Upper lobe of left lung (tissue), 6 donors: ENCODE results near the gene SCART1. TPM values are rescaled to one million over a fixed set of nuclear protein-coding genes. Genes with fewer than 3 reads are reported as not detected.

Experiments
- ATAC-seq, 2 donors: fragments of 200-7000 bp; cut with Tn5 transposase; one replicate each; pipeline ENCODE4 v1.9.1; 2022; ENCODE audit warnings: mild to moderate bottlenecking in 2 of 2, moderate library complexity in 2 of 2; ENCODE audit not compliant: low FRiP score in 2 of 2
- DNase-seq, 2 donors: peaks; one replicate each; pipeline ENCODE4 v3.0.0-alpha.2; 2019 to 2020
- H3K27ac ChIP-seq, 4 donors: fragments of 200-600 bp; sonication (generic); one replicate each; pipeline ENCODE4 v1.5.1; 2016 to 2019
- H3K27me3 ChIP-seq, 4 donors: fragments of 200-600 bp; sonication (generic); one replicate each; pipeline ENCODE4 v1.5.1; 2017 to 2019
- H3K36me3 ChIP-seq, 4 donors: fragments of 200-600 bp; sonication (generic); one replicate each; pipeline ENCODE4 v1.5.1; 2016 to 2019
- H3K4me1 ChIP-seq, 4 donors: fragments of 200-600 bp; sonication (generic); one replicate each; pipeline ENCODE4 v1.5.1; 2018 to 2019
- H3K4me3 ChIP-seq, 4 donors: fragments of 200-600 bp; sonication (generic); one replicate each; pipeline ENCODE4 v1.5.1; 2017 to 2019; ENCODE audit warnings: mild to moderate bottlenecking in 2 of 4, moderate library complexity in 1 of 4
- H3K9me3 ChIP-seq, 4 donors: fragments of 200-600 bp; sonication (generic); one replicate each; pipeline ENCODE4 v1.5.1; 2018 to 2019
- CTCF ChIP-seq, 6 experiments: fragments of 450-650 bp in 4 of 6; fragments of 200-600 bp in 2 of 6; sonication (generic) in 2 of 6; IDR thresholded peaks; one replicate each; pipeline ENCODE4 v1.5.1; 2016 to 2019; ENCODE audit warnings: antibody characterized with exemption in 6 of 6
- EP300 ChIP-seq, 4 donors: sonication (generic); formaldehyde crosslinking; IDR thresholded peaks; one replicate each; pipeline ENCODE4 v1.5.1; 2017; ENCODE audit warnings: antibody characterized with exemption in 4 of 4, control low read depth in 2 of 4
- POLR2A ChIP-seq, 4 donors: fragments of 450-650 bp; IDR thresholded peaks; one replicate each; pipeline ENCODE4 v1.5.1; 2016 to 2017; ENCODE audit warnings: antibody characterized with exemption in 4 of 4, mild to moderate bottlenecking in 2 of 4
- POLR2AphosphoS5 ChIP-seq, 2 donors: sonication (generic); formaldehyde crosslinking; IDR thresholded peaks; one replicate each; pipeline ENCODE4 v1.5.1; 2017; ENCODE audit warnings: antibody characterized with exemption in 2 of 2
- WGBS, 2 donors: methylation state at CpG; one replicate each; pipeline ENCODE4 v1.1.5; 2017 to 2018; 5-methylcytosine and 5-hydroxymethylcytosine counted together
- total RNA-seq, 6 donors: library from RNA; depleted of rRNA in 4 of 6; stranded (reverse); fragments of >200 nt in 4 of 6; gene quantifications; one replicate each; pipeline versions ENCODE4 v1.1.0 to v1.2.1, GENCODE V29; 2016 to 2021
- donor health status: DM: no; HTN: no; CAD: no; lungs with moderate emphysema.
- donor health status: DM: no; HTN: yes; CAD: no; lungs with severe emphysema.

Gene SCART1
- total RNA-seq: 10 to 100 TPM in 2 of 6 donors, 1 to 10 TPM in 4; 1.1 to 31.4 (median 3.4) TPM

- WGBS, 2 donors: 83 to 85% methylated on average over 9 of the region's 11 CpGs
These were observed at the start of gene SCART1 for GRCh38 chr10:133453516-133454203. TSS of gene SCART1 (plus strand) at chr10:133453945. CDS start at chr10:133453998, 53 bp downstream.

GRCh38 chr10:133405272-133405671 lies 48.5 kb upstream of the SCART1 start:
- Histone ChIP-seq H3K36me3 (peaks cover 13 to 85% (median 27%) of the 10 kb centered on the region in 4 donors), H3K4me1 (peaks cover 0 to 9% (median 5%) of the 10 kb centered on the region in 4 donors), H3K4me3 (no peak overlapping the region), H3K27me3 (no peaks in the 10 kb centered on the region), H3K9me3 (peaks cover 0 to under 1% (median 0%) of the 10 kb centered on the region in 4 donors), H3K27ac (no peak overlapping the region)
- no peak for DNase-seq
- no peak for TF ChIP-seq POLR2AphosphoS5 (IDR thresholded peaks at IDR 0.05)
- 65 to 75% methylated on average over 2 of the region's 2 CpGs for WGBS, 2 donors
- ATAC-seq: no peak

More at GRCh38 chr10:133453516-133454203, at the start of gene SCART1:
- Histone ChIP-seq H3K27me3 (no peaks in the 10 kb centered on the region), H3K36me3 (no peaks in the 10 kb centered on the region), H3K4me1 (no peaks in the 10 kb centered on the region), H3K27ac (no peak within 1 kb of the TSS), H3K4me3 (no peak within 1 kb of the TSS), H3K9me3 (peaks cover 3 to 7% (median 4%) of the 10 kb centered on the region in 4 donors)
- TF ChIP-seq CTCF (IDR thresholded peaks at IDR 0.05) (no peak), EP300 (IDR thresholded peaks at IDR 0.05) (no peak), POLR2AphosphoS5 (IDR thresholded peaks at IDR 0.05) (no peak), POLR2A (IDR thresholded peaks at IDR 0.05) (no peak)
- DNase-seq (peak in 1 of 2 donors; percentile 56), ATAC-seq (peak in 1 of 2 donors; percentile 11)

- H3K36me3 ChIP-seq: peaks cover 13 to 89% (median 30%) of the 10 kb centered on the region in 4 donors
- WGBS, 2 donors: 95 to 99% methylated on average over 8 of the region's 8 CpGs
- H3K4me1 ChIP-seq: peaks cover 0 to 4% (median 3%) of the 10 kb centered on the region in 4 donors
- H3K27me3 ChIP-seq: no peaks in the 10 kb centered on the region
- no peak overlapping the region for H3K27ac ChIP-seq
- ATAC-seq (no peak), DNase-seq (no peak)
- TF ChIP-seq EP300 (IDR thresholded peaks at IDR 0.05) (no peak), CTCF (IDR thresholded peaks at IDR 0.05) (no peak), POLR2AphosphoS5 (IDR thresholded peaks at IDR 0.05) (no peak), POLR2A (IDR thresholded peaks at IDR 0.05) (no peak)
- H3K9me3 ChIP-seq: peaks cover 0 to 8% (median 0%) of the 10 kb centered on the region in 4 donors
- H3K4me3 ChIP-seq: no peak overlapping the region
These were observed 47.8 kb upstream of the SCART1 start for GRCh38 chr10:133405844-133406527.

- peaks cover 14 to 79% (median 22%) of the 10 kb centered on the region in 4 donors for H3K36me3 ChIP-seq
- no peak for ATAC-seq
- WGBS, 2 donors: 98 to 100% methylated on average over 7 of the region's 7 CpGs
These were observed 42.0 kb upstream of the SCART1 start for GRCh38 chr10:133411523-133412380.

More at GRCh38 chr10:133411523-133412380, 42.0 kb upstream of the SCART1 start:
- no peaks in the 10 kb centered on the region for H3K27me3 ChIP-seq
- TF ChIP-seq POLR2AphosphoS5 (IDR thresholded peaks at IDR 0.05) (no peak), POLR2A (IDR thresholded peaks at IDR 0.05) (no peak), EP300 (IDR thresholded peaks at IDR 0.05) (no peak), CTCF (IDR thresholded peaks at IDR 0.05) (no peak)
- H3K4me3 ChIP-seq: no peak overlapping the region
- H3K27ac ChIP-seq: no peak overlapping the region
- H3K4me1 ChIP-seq: no peaks in the 10 kb centered on the region
- peaks cover 6 to 30% (median 14%) of the 10 kb centered on the region in 4 donors for H3K9me3 ChIP-seq
- DNase-seq: no peak
